HFFc6 (cell line): ENCODE measurements around the gene PUDP. TPM values are rescaled to one million over a fixed set of nuclear protein-coding genes. Genes with fewer than 3 reads are reported as not detected.

Experiments used
- DNase-seq: peaks from one replicate; pipeline ENCODE4 v3.0.0-alpha.2; 2018
- H3K27ac Mint-ChIP-seq: 2 replicates; pipeline ENCODE4 v1.8.0; 2020; ENCODE audit warnings: mild to moderate bottlenecking, mixed read lengths
- H3K27me3 Mint-ChIP-seq: 2 replicates; pipeline ENCODE4 v1.8.0; 2021; ENCODE audit warnings: mild to moderate bottlenecking, moderate library complexity, mixed read lengths; ENCODE audit not compliant: insufficient read depth
- H3K36me3 Mint-ChIP-seq: 2 replicates; pipeline ENCODE4 v1.8.0; 2021; ENCODE audit warnings: low read depth, mixed read lengths
- H3K4me1 Mint-ChIP-seq: 2 replicates; pipeline ENCODE4 v1.8.0; 2020; ENCODE audit warnings: low read depth, mixed read lengths
- H3K4me3 Mint-ChIP-seq: 2 replicates; pipeline ENCODE4 v1.8.0; 2020; ENCODE audit warnings: mild to moderate bottlenecking, moderate library complexity, mixed read lengths
- H3K9me3 Mint-ChIP-seq: 2 replicates; pipeline ENCODE4 v1.8.0; 2020; ENCODE audit warnings: mild to moderate bottlenecking, mixed read lengths
- total RNA-seq, 6 experiments: library from RNA; stranded (reverse); fragmentation: NEBNext Ultra II Directional; extraction: Animal tissue kit (Norgen Biotek cat#: 25700); gene quantifications; 2 replicates in 1 of 6; 3 replicates in 5 of 6; pipeline ENCODE4 v1.2.3, GENCODE V29; 2021
- TF ChIP-seq, protein P1 (sequence below): fragments of 200-600 bp; sonication (generic); IDR thresholded peaks from 2 replicates; pipeline ENCODE4 v1.5.0; 2021; ENCODE audit warnings: antibody characterized with exemption, mild to moderate bottlenecking

Gene PUDP
- total RNA-seq, 6 experiments from 2014 or later: 23.6 to 30.9 (median 25.9) TPM

- Mint-ChIP-seq H3K9me3 (no peaks in the 10 kb centered on the region), H3K4me3 (no peak overlapping the region), H3K27me3 (no peaks in the 10 kb centered on the region), H3K27ac (no peak overlapping the region), H3K4me1 (peaks cover 60% of the 10 kb centered on the region), H3K36me3 (no peaks in the 10 kb centered on the region)
- DNase-seq: no peak
- TF ChIP-seq, protein P1, sequence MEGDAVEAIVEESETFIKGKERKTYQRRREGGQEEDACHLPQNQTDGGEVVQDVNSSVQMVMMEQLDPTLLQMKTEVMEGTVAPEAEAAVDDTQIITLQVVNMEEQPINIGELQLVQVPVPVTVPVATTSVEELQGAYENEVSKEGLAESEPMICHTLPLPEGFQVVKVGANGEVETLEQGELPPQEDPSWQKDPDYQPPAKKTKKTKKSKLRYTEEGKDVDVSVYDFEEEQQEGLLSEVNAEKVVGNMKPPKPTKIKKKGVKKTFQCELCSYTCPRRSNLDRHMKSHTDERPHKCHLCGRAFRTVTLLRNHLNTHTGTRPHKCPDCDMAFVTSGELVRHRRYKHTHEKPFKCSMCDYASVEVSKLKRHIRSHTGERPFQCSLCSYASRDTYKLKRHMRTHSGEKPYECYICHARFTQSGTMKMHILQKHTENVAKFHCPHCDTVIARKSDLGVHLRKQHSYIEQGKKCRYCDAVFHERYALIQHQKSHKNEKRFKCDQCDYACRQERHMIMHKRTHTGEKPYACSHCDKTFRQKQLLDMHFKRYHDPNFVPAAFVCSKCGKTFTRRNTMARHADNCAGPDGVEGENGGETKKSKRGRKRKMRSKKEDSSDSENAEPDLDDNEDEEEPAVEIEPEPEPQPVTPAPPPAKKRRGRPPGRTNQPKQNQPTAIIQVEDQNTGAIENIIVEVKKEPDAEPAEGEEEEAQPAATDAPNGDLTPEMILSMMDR: no peak
Measured at GRCh38 chrX:7143076-7143475, 4.9 kb downstream of the PUDP start.

DNA sequence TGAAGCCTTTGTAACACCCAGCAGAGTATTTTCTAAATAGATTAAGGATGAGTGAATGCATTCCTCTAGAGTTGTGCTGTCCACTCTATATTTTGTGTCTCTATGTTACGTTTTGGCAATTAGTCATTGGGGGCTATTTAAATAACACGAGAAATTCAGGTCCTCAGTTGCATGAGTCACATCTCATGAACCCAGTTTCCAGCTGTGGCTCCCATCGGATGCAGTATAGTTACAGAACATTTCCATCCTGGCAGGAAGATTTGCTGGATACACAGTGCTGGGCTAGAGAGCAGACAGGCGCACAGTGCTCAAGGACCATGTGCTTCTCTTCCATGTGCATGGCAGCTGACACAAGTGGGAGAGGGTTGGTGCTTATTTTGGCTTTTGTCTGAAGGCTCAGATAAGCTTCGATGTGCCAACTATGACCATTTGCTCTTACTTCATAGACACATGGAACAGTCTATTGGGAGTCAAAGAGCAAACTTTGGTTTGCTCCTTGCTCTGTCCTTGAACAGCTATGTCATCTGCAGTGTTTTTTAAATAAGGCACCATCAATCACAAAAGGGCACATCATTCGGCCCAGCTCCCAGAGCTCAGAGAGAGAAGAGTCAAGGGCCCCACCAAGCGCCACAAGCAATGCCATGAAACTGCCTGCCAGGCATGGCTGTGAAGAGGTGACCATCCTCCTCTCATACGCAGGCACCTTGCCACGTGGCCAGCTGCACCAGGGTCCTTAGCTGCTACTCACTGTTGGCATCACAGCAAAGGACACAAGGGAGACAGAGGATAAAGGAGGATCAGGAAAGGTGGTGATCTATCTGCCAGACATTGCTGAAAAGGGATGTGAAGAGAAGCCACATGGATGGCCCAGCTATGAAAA is 8.5 kb downstream of the PUDP start:
- peaks cover 1% of the 10 kb centered on the region; the same call in 1 of the 2 replicates for H3K27me3 Mint-ChIP-seq
- no peaks in the 10 kb centered on the region for H3K9me3 Mint-ChIP-seq
- TF ChIP-seq, protein P1: no peak
- H3K27ac Mint-ChIP-seq: peak overlapping the region; percentile 76
- peak; percentile 83 for DNase-seq
- H3K4me1 Mint-ChIP-seq: peaks cover 64% of the 10 kb centered on the region
- no peaks in the 10 kb centered on the region for H3K36me3 Mint-ChIP-seq
- peak overlapping the region; percentile 41 for H3K4me3 Mint-ChIP-seq

DNA sequence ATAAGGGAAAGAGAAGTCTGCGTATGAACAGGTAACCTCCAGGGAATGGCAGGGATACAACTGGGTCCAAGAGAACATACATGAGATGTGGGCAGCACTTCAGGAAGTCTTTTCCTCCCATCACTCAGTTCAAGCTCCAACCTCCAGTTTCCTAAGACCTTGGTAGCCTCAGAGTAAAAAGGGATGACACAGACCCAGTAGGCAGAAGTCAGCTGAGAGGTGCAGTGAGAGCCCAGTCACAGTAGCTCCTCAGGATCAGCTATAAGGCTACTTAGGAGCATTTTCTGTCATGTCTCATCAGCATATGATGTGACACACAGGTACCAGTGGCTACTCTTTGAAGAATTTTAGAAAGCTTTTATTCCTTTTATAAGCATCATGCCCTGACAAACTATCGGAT is 13.0 kb downstream of the PUDP start:
- H3K27ac Mint-ChIP-seq: peak overlapping the region; percentile 49
- no peak for DNase-seq
- H3K36me3 Mint-ChIP-seq: peaks cover 4% of the 10 kb centered on the region; the same call in 1 of the 2 replicates
- no peak overlapping the region for H3K4me3 Mint-ChIP-seq
- H3K27me3 Mint-ChIP-seq: peaks cover 1% of the 10 kb centered on the region; the same call in 1 of the 2 replicates
- H3K9me3 Mint-ChIP-seq: no peaks in the 10 kb centered on the region
- peaks cover 68% of the 10 kb centered on the region for H3K4me1 Mint-ChIP-seq
- TF ChIP-seq, protein P1: no peak

- H3K9me3 Mint-ChIP-seq: no peaks in the 10 kb centered on the region
- peak overlapping the region; percentile 91 for H3K27ac Mint-ChIP-seq
- H3K4me1 Mint-ChIP-seq: peaks cover 50% of the 10 kb centered on the region
- TF ChIP-seq, protein P1: no peak
- H3K4me3 Mint-ChIP-seq: peak overlapping the region; percentile 60; the same call in 1 of the 2 replicates
- peaks cover 4% of the 10 kb centered on the region; the same call in 1 of the 2 replicates for H3K36me3 Mint-ChIP-seq
- H3K27me3 Mint-ChIP-seq: peaks cover 1% of the 10 kb centered on the region; the same call in 1 of the 2 replicates
- DNase-seq: no peak
Measured at GRCh38 chrX:7133050-7133440, 14.9 kb downstream of the PUDP start.

DNA sequence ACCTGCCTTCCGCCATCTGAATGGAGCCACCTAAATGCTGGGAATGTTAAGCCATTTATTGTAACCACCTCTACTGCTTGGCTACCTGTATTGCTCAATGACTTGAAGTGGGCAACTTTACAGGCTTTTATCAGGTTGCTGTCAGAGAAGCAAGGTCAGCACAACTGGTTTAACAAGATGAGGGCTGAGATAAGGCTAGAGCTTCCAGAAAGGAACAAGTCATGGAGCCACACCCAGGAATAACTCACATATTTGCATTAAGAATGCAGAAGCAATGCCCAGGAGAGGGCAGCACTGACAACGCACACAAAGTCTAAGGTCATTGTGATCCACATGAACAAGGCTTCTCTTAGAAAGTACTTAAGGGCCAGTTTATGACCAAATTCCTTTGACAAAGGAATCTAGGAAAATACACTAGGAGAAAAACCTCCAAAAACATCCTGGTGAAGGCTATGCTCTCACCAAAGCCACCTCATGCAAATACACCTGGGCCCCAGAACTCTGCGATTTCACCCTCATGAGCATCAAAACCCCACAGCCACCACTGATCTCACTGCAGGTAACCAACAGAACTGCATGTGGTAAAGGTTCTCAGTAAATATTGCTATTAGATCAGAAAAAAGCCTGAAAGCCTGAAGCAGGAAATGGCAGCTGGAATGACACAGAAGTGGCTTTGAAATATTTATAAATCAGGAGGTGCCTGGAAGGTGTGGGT is 15.5 kb downstream of the PUDP start:
- peaks cover 4% of the 10 kb centered on the region; the same call in 1 of the 2 replicates for H3K36me3 Mint-ChIP-seq
- H3K4me3 Mint-ChIP-seq: peak overlapping the region; percentile 60; the same call in 1 of the 2 replicates
- DNase-seq: peak; percentile 83
- peak overlapping the region; percentile 91 for H3K27ac Mint-ChIP-seq
- H3K27me3 Mint-ChIP-seq: no peaks in the 10 kb centered on the region; the same call in 1 of the 2 replicates
- TF ChIP-seq, protein P1: peak; percentile 77
- peaks cover 45% of the 10 kb centered on the region for H3K4me1 Mint-ChIP-seq
- no peaks in the 10 kb centered on the region for H3K9me3 Mint-ChIP-seq
